GM21825 (cell line): Measurements from ENCODE around the gene AK4.

Source experiments
- ATAC-seq: cut with Tn5 transposase; IDR thresholded peaks from one replicate; pipeline ENCODE4 v1.9.1; 2021; ENCODE audit warnings: mild to moderate bottlenecking, moderate library complexity; ENCODE audit not compliant: unreplicated experiment

AK4 gene

GRCh38 chr1:65269612-65270011 lies 121.6 kb downstream of the AK4 start:
- ATAC-seq, result no peak

- no peak for ATAC-seq
These were observed 128.4 kb downstream of the AK4 start for GRCh38 chr1:65276197-65276939.

DNA sequence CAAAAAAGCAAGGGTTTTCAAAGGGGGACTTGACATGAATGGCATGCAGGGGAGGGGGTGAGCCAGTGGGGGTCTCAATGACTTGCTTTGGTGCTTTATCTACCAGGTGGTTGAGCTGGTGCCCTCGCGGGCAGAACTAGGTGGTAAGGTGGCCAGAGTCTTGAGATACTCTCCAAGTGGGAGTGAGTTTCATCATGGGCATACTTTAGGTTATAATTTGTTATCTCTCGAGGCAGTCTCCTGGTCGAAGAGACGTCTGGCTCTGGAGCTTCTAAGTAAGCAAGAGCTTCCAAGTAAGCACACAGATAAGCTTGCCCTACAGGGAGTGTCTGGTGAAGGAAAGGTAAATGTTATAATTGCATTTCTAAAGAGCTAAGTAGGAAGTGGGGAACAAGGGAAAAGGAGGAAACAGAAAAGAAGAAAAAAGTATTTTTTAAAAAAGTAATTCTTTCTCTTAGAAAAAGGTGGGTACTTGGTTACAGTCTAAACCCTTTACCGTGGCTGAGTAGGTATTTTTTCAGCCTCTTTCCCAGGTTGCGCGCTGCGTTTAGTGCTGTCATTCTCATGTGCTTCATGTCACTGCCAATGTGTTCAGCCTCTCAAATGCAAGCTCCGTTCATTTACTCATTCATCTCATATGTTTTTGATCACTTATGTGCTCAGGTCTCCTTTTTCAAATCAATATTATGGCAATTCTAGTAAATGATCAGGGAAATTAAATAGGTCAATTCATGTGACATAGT lies 129.8 kb downstream of the AK4 start:
- no peak for ATAC-seq

DNA sequence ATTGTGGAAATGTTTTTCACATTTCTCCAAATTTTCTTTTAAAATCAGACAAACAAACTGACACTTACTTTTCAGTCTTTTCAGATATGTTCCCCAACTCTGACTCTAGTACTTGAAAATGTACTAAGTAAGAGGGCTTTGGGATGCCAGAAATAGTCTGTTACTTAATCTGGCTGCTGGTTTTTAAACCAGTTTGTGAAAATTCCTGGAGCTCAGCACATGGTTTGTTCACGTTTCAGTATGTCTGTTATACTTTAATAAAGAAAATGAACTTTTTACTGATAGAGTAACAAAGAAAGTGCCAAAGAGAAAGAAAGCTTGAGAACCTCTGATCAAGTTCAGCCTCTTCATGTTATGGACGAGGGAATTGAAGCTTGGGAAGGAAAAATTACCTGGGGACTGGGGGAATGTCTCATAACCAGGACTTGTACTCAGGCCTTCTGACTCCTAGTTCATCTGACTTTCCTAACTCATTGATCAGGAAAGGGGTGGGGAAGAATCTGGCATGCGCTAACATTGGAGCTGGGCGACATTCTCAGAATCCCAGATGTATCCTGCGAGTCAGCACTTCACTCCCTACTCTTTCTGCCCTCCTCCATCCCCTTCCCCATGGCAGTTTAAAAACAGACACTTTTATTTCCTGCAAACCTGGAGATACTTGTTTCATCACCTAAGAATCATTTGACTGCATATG lies 130.5 kb downstream of the AK4 start:
- ATAC-seq, result no peak

- ATAC-seq, result no peak
These were observed 131.2 kb downstream of the AK4 start for GRCh38 chr1:65279070-65279779.
